ENCODE results near the gene SAMM50.

The SAMM50 gene

DNA sequence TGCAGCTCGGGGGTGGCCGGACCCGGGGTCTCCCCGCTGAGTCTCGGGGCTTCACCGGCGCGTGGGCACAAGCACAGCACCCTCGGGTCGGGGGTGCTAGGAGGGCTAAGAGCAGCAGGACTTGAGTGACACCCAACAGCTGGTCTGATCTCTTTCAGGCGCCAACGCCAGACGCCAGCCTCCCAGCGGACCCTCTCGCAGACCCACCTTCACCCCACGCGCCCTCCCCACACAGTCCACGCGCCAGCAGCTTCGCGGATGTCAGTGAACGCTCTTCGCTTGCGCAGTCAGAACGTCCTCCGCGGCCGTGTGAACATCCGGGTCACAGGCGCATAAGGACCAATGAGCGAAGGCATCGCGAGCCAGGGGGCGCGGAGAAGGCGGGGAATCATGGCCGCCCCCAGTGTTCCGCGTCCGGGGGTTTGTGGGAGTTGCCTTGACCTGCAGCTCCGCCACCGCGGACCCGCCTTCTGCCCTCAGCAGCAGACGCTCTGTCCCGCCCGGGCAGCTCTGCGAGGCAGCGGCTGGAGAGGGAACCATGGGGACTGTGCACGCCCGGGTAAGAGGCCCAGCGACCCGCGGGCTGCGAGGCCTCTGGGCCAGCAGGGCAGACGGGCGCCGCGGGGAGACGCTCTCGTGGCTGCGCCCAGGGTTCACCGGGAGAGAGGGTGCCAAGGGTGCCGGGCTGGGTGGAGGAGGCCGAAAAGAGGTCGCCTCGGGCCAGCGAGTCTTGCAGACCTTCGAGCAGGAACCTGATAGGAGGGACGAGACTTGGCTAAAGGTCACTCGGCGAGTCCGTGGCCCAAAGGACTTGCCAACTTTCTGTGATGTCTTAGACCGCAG, at the start of gene SAMM50:
Gene SAMM50 (plus strand): TSS at position 403 of the 843 bp plus-strand sequence. CDS start 136 bp downstream, at position 539.
- DNase-seq: peak; percentile 86 to 87

DNA sequence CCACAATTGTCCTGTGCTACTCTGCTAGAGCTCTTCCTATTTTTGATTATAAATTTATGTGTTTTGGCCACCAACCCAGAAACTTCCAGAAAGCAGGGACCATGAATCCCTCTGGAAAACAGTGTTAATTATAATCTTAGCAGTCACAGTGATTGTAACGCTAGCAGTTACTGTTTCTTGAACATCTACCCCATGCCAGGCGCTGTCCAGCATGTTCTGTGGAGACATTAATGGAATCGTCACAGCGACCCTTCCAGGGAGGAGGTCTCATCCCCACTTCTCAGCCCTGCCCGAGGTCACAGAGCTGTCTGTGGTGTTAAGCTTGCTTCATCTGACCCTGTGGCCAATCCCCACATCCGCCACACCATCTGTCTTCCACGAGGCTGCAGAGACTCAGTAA, 49.6 kb upstream of the SAMM50 start:
- DNase-seq: no peak

DNA sequence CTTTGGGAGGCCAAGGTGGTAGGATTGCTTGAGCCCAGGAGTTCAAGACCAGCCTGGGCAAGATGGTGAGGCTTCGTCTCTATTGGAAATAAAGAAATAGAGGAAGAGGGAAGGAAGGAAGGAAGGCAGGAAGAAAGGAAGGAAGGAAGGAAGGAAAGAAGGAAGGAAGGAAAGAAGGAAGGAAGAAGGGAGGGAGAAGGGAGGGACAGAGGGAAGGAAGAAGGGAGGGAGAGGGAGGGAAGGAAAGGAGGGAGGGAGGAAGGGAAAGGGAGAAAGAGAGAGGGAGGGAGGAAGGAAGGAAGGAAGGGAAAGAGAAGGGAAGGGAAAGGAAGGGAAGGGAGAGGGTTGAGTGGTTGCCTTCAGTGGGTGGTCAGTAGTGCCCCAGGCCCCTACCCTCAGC, 45.5 kb upstream of the SAMM50 start:
- DNase-seq: no peak

DNA sequence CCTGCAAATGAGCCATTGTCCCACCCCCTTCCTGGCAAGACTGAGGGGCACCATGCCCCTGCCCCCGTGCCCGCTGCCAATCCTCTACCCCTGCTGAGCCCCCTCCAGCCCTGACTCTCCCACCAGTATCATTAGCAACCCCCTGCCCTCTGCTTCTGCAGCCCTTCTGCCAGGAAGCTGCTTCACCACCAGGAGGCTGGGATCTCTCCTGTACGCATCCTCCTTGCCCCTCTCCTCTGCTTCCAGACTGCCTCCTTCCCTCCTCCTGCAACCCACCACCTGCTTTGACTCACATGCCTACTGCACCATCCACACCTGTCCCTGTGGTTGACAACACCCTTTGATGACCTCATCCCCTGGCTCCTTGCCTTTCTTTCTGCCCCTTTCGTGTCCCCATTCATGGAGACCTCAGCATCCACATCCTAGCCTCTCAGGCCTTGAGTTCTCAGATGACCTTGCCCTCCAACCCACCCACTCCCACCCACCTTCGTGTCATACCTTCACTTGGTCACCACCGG, 45.0 kb upstream of the SAMM50 start:
- DNase-seq: no peak

DNA sequence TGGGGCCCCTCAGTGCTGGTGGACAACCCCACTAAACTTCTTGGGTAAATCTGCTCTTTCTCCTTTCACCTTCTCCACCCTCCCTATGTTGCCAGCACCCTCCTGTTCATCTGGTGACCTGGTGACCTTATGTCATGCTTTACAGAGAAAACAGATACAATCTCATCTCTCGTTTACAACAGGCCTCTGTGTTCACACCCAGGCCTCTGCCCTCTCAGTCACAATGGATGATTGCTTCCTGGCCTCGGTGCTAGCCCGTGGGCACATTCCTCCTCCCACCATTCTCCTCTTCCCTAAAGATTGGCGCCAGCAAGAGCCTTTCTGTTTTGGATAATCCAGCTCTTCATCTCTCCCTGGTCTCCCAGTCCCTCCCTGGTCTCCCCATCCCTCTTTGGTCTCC, 43.9 kb upstream of the SAMM50 start:
- DNase-seq: no peak

DNA sequence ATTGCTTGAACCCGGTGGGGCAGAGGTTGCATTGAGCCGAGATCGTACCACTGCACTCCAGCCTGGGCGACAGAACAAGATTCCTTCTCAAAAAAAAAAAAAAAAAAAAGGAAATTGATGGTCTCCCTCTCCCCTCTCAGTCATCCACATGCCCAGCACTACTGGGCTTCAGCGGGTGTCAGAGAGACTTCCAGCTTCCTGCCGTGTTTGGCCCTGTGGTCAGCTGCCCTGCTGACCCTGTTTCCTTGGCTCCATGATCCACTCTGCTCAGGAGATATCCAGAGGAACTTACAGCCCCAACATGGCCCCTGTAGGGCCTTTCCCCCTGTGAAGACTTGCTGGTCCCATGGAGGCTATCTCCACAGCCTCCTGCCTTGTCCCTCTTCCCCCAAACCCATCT, 37.7 kb upstream of the SAMM50 start:
- DNase-seq: no peak

DNA sequence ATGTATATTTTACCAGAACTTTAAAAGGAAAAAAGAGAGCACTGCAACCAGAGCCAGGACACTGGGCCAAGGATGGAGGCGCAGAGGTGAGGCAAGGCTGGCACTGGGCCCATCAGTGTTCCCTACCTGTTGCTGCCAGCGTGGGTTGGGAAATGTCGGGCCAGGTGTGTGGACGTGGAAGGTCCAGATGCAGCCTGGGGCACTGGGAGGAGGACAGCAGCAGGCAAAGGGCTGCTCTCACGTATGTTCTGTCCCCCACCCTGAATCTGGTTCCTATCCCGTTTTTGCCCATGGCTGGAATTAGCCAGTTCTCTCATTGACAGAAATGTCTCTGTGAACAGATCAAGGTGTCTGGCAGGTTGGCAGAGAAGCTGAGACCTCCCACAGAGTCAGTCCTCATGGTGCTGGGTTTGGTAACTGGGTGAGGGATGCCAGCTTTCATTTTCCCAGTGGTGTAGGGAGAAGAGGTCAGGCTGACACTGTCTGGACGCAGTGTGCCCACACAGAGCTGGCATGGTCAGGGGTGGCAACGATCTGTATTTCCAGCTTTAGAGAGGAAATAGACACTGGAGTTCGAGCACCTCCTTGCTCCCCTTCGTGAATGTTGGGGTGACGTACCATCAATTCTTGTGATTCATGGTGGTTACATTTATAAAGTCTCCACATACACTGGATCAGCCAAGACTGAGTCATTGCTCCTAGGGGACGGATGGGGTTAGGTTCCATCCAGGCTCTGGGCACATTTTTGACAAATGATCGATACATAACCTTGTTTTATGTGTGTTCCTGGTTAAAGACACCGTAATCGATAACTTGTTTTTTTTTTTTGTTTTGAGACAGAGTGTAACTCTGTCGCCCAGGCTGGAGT, 35.9 kb upstream of the SAMM50 start:
- DNase-seq: no peak

DNA sequence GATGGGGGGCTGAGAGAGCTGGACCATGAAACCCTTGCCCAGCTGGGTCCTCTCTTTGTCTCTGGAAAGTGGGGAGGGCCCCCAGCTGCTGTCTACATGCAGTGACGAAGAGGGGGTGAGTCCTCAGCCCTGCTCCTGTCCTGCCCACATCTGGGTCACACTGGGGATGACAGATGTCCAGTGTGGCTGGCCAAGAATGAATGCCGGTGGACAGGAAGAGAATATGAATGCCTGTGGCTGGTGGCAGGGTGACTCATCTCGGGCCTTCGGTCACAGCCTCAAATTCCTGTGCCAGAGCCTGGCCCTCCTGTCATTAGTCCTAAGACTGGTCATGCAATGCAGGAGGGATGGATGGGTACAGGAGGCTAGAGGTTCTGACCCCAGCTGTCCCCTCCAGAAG, 33.9 kb upstream of the SAMM50 start:
- DNase-seq: no peak

DNA sequence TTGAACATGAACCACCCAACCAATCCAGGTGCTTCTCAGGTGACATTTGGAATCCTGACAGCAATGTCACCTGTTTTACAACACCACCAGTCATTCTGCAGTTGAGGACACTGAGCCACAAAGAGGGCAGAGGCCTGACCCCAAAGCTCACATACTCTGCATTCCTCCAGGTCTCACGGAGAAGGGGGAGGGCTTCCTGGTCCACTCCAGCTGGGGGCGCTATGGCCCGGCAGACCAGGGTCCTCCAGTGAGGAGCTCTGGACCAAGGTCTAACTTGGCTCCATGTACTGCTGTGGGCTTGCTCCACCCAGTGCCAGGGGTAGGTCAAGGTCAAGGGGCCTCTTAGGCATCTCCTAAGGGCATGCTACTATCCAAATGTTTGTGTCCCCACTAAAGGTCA, 33.1 kb upstream of the SAMM50 start:
- no peak for DNase-seq

DNA sequence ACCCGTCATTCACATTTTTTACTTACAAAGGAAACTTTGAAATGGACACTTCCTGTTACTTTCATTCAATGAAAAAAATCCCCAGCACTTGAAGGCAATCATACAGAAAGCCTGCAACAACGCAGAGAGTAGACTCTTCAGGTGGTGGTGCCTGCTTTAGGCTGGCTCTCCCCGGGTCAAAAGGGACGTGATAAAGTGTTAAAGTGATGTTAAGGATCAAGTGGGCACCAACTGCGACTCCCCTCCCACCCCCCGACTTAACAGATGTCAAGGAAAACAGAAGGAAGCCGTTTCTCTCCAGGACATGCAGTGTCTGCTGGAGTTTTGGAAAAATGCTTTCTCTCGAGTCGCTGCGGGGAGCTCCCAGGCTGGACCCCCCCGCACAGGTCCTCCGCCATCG, 32.1 kb upstream of the SAMM50 start:
- DNase-seq: no peak

DNA sequence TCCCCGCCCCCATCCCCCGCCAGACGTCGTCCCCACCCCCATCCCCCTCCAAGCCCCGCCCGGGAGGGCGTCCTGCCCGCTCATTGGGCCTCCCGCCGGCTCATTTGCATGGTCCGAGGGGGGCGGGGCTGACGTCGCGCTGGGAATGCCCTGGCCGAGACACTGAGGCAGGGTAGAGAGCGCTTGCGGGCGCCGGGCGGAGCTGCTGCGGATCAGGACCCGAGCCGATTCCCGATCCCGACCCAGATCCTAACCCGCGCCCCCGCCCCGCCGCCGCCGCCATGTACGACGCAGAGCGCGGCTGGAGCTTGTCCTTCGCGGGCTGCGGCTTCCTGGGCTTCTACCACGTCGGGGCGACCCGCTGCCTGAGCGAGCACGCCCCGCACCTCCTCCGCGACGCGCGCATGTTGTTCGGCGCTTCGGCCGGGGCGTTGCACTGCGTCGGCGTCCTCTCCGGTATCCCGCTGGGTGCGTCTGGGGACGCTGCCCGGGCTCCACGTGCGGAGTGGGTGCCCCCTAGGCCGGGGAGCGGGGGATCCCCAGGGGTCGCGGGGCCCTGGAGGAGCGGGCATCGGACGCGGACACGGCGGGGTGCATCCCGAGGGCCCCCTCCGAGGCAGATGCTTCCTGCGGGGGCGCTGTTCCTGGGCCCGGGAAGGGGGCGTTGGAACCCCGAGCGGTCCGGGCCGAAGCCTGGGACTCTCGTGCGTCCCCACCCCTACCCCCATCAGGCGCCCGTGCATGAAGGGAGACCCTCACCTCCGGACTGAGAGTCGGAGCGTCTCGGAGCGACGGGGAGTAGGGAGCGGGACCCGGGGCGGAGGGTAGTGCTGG, 31.4 kb upstream of the SAMM50 start, which contains the start of gene PNPLA3:
Gene PNPLA3 (plus strand): TSS at position 175 of the 834 bp plus-strand sequence. CDS start 107 bp downstream, at position 282.
- DNase-seq: peak; percentile 72 to 74

DNA sequence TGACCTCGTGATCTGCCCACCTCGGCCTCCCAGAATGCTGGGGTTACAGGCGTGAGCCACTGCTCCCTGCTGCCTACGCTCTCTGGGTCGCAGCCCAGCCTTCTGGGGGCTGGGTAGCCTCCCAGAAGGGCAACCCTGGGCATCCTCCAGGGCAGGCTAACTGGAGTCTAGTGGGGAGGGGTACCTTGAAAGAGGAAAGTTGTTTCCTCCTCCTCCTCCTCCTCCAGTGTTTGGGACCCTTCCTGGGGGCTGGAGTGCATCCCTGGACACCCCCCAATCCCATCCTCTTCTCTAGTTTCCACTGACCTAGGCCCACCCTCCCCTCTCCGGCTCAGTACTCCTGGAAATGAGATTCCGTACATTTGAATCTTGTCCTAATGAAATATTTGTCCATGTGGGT, 30.4 kb upstream of the SAMM50 start:
- no peak for DNase-seq

DNA sequence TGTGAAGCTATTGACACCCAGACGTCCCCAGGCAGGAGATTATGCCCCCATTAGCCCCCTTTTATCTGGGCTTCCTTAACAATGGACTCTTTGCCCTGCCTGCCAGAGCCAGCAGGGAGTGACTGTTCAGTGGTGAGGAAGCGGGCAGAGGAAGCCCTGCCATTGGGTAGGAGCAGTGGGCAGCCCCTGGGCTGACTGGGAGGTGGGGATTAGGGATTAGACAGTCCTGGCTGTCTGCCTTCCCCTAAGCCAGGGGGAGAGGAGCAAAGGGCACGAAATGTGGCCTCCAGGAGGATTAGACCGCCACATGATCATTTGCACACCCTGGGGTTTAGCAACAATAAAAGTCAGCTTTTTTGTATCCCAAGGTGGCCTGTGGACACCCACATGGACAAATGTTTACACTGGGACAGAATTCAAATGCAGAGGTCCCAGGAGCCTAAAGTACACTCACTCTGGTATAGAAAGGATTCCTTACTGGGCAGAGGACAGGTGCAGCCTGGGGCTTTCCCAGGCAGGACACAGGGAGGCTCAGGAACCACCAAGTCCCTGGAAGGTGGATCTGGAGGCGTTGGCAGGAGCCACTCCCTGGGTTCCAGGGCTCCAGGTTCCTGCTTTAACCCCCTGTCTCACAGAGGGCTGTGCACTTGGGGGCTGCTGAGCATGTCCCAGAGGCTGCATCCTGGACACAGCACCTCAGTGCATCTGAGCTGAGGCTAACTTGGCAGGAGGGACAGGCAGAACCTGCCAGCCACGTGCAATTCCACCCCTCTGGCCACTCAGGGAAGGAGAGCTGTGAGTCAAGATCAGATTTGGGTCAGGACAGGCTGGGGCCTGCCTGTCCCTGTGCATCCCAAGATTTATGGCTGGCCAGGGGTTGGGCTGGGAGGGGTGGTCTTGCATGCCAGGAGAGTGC, 29.6 kb upstream of the SAMM50 start:
- no peak for DNase-seq

DNA sequence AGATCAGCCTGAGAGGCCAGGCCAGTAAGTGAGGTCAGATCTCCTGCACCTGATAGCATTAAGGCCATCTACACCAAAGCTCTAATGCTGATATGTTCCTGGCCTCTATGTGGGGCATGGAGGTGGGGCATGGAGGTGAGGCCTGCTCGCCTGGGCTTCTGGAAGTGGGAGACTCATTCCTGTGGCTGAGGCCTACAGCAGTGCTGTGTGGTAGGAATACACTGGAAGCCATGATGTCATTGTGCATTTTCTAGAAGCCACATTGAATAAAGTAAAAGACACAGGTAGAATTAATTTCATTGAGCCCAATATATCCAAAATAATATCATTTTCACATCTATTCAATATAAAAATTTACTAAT, 28.9 kb upstream of the SAMM50 start:
- DNase-seq: no peak

DNA sequence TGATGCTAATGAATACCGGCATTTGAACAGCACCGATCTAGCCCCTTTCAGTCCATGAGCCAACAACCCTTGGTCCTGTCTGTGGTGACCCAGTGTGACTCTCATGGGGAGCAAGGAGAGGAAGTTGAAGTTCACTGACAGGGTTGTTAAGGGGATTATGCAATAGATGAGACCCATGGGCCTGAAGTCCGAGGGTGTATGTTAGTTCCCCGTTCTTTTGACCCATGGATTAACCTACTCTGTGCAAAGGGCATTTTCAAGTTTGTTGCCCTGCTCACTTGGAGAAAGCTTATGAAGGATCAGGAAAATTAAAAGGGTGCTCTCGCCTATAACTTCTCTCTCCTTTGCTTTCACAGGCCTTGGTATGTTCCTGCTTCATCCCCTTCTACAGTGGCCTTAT, 26.8 kb upstream of the SAMM50 start:
- DNase-seq: no peak

DNA sequence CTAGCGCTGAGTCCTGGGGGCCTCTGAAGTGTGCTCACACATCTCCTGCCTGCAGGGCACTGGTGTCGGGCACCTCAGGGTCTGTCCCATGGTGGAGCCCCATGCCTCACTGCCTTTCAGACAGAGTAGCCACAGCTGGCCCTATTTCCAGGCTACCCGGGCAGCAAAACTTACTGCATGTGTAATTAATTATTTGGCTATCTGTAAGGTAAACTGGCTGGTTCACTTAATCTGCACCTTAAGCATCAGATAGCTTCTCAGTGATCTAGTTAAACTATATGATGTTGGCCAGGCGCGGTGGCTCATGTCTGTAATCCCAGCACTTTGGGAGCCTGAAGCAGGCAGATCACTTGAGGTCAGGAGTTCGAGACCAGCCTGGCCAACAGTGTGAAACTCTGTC, 26.3 kb upstream of the SAMM50 start:
- DNase-seq: no peak

DNA sequence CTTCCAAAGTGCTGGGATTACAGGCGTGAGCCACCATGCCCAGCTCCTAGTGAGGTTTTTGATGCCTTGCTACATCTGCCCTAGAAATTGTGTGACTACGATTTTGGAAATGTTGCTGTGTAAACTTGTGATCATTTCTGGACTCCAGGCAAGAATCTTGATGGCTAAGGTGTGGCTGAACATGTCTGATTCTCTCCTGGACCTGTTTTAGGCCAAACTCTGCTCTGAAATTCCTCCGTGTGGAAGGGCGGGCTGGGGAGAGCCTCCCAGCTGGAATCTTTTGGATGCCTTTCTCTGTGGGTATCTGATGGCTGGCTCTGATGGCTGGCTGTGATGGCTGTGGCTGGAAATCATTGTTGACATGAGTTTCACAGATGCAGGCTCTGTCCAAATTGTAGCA, 23.5 kb upstream of the SAMM50 start:
- no peak for DNase-seq

DNA sequence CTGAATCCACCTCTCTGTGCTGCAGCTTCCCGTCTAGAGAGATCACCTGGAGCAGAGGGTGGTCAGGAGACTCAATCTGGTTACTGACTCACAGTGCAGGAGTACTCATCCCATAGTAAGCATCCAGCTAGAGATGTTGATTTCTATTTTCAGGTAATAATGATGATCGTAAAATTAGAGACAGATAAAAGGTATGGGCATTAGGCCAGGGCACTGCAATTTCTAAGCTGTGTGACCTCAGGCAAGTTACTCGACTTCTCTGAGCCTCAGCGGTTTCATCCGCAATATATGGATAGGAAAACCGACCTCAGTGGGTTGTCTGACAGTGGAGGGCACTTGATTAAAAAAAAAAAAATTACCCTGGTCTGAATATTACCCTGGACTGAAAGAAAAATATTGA, 13.8 kb upstream of the SAMM50 start:
- DNase-seq: no peak

DNA sequence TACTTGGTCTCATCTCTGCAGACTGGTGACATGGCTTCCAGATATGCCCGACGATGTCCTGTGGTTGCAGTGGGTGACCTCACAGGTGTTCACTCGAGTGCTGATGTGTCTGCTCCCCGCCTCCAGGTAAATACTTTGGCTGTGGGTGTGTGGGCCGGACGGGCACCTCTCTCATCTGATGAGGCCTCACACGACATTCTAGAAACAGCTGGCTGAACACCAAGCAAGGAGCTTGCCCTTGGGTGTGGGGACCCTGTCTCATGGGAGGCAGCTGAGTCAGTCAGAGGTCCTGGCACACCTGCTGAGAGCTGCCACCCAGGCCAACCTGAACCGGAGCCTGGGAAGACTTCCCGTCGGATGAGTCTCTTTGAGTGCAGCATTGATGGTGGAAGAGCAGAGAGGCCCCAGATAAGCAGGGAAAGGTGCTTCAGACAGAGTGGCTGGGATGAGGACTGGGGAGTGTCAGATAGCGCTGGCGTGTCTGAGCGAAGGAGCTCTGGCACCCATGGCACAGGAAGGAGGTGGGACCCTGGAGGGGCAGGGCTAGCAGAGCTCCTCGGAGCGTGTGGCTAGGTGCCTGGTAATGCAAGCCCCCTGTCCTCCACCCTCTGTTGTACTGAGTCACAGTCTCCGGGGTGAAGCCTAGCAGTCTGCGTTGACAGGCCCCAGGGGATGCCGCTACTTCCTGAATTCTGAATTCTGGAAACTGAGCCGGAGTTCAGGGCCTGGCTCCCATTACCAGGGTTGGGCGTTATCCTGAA, 10.4 kb upstream of the SAMM50 start:
- no peak for DNase-seq

DNA sequence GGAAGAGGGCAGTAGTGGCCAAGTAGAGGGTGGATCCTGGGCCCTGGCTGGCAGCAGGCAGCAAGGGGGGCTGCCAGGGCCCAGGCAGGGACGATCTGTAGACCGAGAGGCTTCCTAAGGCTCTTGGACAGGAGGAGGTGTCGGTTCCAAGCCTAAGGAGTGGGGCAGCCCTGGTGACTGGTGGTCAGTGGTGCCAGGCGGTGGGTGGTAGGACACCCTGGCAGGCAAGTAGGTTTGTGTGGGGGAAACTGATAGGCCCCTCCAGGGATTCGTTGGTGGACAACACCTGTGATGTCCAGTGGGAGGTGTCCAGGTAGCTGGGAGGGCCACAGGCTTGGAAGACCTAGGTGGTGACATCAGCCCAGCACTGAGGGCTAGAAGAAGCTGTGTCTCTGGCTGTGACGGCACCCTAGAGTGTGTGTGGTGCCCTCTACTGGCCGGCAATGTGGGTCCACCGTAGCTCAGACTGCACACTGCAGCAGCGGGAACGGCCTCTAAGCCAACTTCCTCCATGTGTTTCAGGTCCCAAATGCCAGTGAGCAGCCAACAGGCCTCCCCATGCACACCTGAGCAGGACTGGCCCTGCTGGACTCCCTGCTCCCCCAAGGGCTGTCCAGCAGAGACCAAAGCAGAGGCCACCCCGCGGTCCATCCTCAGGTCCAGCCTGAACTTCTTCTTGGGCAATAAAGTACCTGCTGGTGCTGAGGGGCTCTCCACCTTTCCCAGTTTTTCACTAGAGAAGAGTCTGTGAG, 9.4 kb upstream of the SAMM50 start:
- peak; percentile 59 to 65 for DNase-seq

Measured in activated CD4-positive, alpha-beta T cell treated with anti-CD3 and anti-CD28 coated beads, Interleukin-2, amount 50 U/mL, for 4 hours (primary cell).